K562 (cell line): ENCODE measurements around the gene VWA1. TPM values are rescaled to one million over a fixed set of nuclear protein-coding genes. Genes with fewer than 3 reads are reported as not detected.
A peak's percentile ranks its signal among the peaks of the same experiment; 100 is the strongest.

Source experiments
- FOXJ3 ChIP-seq: sonication (generic); formaldehyde crosslinking; IDR thresholded peaks from 2 replicates; pipeline ENCODE4 v1.4.0; 2020; ENCODE audit warnings: mild to moderate bottlenecking, missing genetic modification reagents
- HOXB6 ChIP-seq: fragments of 250-450 bp; sonication (Bioruptor Pico); IDR thresholded peaks from 2 replicates; pipeline ENCODE4 v1.5.1; 2022; ENCODE audit warnings: mild to moderate bottlenecking, borderline replicate concordance
- KDM5B ChIP-seq: fragments of 200-600 bp; sonication (generic); IDR thresholded peaks from 2 replicates; pipeline ENCODE4 v1.6.1; 2012; ENCODE audit warnings: low read depth, mild to moderate bottlenecking, moderate library complexity, low read length, control low read depth, inconsistent platforms; ENCODE audit not compliant: insufficient replicate concordance
- NFE2 ChIP-seq: IDR thresholded peaks from 2 replicates; pipeline ENCODE4 v1.6.1; 2014; ENCODE audit warnings: antibody characterized with exemption, low read depth
- POLR3G ChIP-seq: IDR thresholded peaks from 2 replicates; pipeline ENCODE4 v1.6.1; 2011; ENCODE audit not compliant: insufficient read length, insufficient replicate concordance; ENCODE audit errors: extremely low read depth
- SRSF7 ChIP-seq: fragments of 200-400 bp; formaldehyde crosslinking; optimal IDR thresholded peaks from 2 replicates; pipeline ENCODE3; 2017; ENCODE audit warnings: mild to moderate bottlenecking, low read depth, low read length
- TBP ChIP-seq: optimal IDR thresholded peaks from 2 replicates; pipeline ENCODE3; 2011; ENCODE audit warnings: low read depth, low read length, improper control_type of control experiment
- ZFP1 ChIP-seq: fragments of 450-650 bp; formaldehyde crosslinking; IDR thresholded peaks from 2 replicates; pipeline ENCODE4 v1.4.0; 2020; ENCODE audit warnings: mild to moderate bottlenecking, mixed read lengths
- ZKSCAN3 ChIP-seq: fragments of 250-450 bp; sonication (Bioruptor Pico); IDR thresholded peaks from 2 replicates; pipeline ENCODE4 v1.4.0; 2020
- ZNF232 ChIP-seq: sonication (generic); formaldehyde crosslinking; IDR thresholded peaks from 2 replicates; pipeline ENCODE4 v1.8.0; 2022; ENCODE audit warnings: mild to moderate bottlenecking, missing genetic modification reagents
- polyA plus RNA-seq, 8 experiments: library from polyadenylated mRNA; depleted of rRNA in 4 of 8; stranded (reverse) in 5 of 8; unstranded in 3 of 8; fragments of >200 nt; fragmentation: Nextera tagmentation in 2 of 8; fragmentation: Illumina TruSeq in 1 of 8; extraction: Ambion mirVana in 2 of 8; extraction: Trizol in 1 of 8; gene quantifications; 2 replicates each; pipeline versions ENCODE4 v1.2.1 to v1.2.3, GENCODE V29; 2011 to 2014; ENCODE audit warnings: inconsistent platforms in 1 of 8, missing spikeins in 1 of 8
- total RNA-seq, 7 experiments: library from RNA; depleted of rRNA in 6 of 7; stranded (reverse); fragments of >200 nt in 6 of 7; fragmentation: Illumina TruSeq in 2 of 7; extraction: Trizol in 2 of 7; gene quantifications; 2 replicates each; pipeline versions ENCODE4 v1.2.1 to v1.2.3, GENCODE V29; 2011 to 2021; ENCODE audit warnings: low replicate concordance in 1 of 7
- TF ChIP-seq, protein P1 (sequence below): sonication (generic); formaldehyde crosslinking; IDR thresholded peaks from 2 replicates; pipeline ENCODE4 v1.8.0; 2023; ENCODE audit warnings: missing genetic modification reagents, mild to moderate bottlenecking, borderline replicate concordance
- TF ChIP-seq, protein P2 (sequence below): fragments of 250-450 bp; sonication (Bioruptor Pico); IDR thresholded peaks from 2 replicates; pipeline ENCODE4 v1.5.0; 2022; ENCODE audit warnings: mild to moderate bottlenecking
- TF ChIP-seq, protein P3 (sequence below): fragments of 450-650 bp; conservative IDR thresholded peaks from 2 replicates; pipeline ENCODE4 v1.6.1; 2016; ENCODE audit warnings: missing genetic modification characterization, low read depth, mild to moderate bottlenecking, control low read depth, missing compliant biosample characterization
- TF ChIP-seq, protein P4 (sequence below): fragments of 450-650 bp; formaldehyde crosslinking; IDR thresholded peaks from 2 replicates; pipeline ENCODE4 v1.4.0; 2020; ENCODE audit warnings: mild to moderate bottlenecking, moderate library complexity
- TF ChIP-seq, protein P5 (sequence below): sonication (generic); formaldehyde crosslinking; IDR thresholded peaks from 2 replicates; pipeline ENCODE4 v1.8.1; 2022; ENCODE audit warnings: missing genetic modification reagents

Gene VWA1
- total and polyA plus RNA-seq, 9 of the 15 experiments (the other 6 are each of a cell fraction or from before 2014, with no cell fraction given) = 0.01 to 6.4 (median 0.85) TPM

DNA sequence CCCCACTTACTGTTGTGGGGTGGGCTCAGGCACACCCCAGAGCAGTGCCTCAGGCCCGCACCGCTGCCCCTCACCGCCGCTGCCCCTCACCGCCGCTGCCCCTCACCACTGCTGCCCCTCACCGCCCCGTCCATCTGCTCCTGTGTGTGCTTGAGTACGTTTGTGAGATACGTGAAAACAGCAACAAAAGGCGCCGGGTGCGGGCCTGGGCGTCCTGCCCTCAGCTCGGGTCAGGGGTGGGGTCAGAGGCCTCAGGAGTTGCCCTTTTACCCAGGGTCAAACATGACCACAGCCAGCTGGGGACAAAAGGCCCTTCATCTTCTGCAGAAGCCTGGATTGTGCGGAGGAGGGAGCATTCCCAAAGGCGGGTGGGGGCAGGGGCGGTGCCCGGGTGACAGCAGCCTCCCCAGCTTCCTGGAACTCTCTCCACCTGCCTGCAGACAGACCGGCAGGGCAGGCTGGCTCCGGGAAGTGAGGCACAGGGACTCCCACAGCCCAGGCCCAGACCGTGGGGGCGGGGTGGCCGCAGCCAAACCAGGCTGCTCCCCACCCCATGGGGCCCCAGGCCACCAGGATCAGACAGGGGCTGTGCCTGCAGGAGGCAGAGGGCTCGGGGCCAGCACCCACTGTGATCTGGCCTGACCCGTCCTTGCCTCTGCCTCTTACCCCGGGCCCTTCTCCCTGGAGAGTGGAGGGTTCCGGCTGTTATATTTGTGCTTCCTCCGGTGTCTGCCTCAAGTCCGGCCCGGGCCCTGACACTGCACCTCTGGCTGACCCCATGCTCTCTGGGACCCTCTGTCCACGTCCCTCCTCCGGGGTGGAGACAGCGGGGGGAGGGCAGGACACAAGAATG, 2.3 kb upstream of the VWA1 start (continued):
- TF ChIP-seq, protein P1, sequence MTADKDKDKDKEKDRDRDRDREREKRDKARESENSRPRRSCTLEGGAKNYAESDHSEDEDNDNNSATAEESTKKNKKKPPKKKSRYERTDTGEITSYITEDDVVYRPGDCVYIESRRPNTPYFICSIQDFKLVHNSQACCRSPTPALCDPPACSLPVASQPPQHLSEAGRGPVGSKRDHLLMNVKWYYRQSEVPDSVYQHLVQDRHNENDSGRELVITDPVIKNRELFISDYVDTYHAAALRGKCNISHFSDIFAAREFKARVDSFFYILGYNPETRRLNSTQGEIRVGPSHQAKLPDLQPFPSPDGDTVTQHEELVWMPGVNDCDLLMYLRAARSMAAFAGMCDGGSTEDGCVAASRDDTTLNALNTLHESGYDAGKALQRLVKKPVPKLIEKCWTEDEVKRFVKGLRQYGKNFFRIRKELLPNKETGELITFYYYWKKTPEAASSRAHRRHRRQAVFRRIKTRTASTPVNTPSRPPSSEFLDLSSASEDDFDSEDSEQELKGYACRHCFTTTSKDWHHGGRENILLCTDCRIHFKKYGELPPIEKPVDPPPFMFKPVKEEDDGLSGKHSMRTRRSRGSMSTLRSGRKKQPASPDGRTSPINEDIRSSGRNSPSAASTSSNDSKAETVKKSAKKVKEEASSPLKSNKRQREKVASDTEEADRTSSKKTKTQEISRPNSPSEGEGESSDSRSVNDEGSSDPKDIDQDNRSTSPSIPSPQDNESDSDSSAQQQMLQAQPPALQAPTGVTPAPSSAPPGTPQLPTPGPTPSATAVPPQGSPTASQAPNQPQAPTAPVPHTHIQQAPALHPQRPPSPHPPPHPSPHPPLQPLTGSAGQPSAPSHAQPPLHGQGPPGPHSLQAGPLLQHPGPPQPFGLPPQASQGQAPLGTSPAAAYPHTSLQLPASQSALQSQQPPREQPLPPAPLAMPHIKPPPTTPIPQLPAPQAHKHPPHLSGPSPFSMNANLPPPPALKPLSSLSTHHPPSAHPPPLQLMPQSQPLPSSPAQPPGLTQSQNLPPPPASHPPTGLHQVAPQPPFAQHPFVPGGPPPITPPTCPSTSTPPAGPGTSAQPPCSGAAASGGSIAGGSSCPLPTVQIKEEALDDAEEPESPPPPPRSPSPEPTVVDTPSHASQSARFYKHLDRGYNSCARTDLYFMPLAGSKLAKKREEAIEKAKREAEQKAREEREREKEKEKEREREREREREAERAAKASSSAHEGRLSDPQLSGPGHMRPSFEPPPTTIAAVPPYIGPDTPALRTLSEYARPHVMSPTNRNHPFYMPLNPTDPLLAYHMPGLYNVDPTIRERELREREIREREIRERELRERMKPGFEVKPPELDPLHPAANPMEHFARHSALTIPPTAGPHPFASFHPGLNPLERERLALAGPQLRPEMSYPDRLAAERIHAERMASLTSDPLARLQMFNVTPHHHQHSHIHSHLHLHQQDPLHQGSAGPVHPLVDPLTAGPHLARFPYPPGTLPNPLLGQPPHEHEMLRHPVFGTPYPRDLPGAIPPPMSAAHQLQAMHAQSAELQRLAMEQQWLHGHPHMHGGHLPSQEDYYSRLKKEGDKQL = no peak
- TF ChIP-seq TBP (no peak), SRSF7 (no peak), NFE2 (no peak), POLR3G (no peak), FOXJ3 (CRISPR knock-in tag) (no peak), ZKSCAN3 (no peak), ZFP1 (CRISPR knock-in tag) (no peak), ZNF232 (CRISPR knock-in tag) (no peak), HOXB6 (CRISPR knock-in tag) (no peak), KDM5B (no peak)
- TF ChIP-seq, protein P2, sequence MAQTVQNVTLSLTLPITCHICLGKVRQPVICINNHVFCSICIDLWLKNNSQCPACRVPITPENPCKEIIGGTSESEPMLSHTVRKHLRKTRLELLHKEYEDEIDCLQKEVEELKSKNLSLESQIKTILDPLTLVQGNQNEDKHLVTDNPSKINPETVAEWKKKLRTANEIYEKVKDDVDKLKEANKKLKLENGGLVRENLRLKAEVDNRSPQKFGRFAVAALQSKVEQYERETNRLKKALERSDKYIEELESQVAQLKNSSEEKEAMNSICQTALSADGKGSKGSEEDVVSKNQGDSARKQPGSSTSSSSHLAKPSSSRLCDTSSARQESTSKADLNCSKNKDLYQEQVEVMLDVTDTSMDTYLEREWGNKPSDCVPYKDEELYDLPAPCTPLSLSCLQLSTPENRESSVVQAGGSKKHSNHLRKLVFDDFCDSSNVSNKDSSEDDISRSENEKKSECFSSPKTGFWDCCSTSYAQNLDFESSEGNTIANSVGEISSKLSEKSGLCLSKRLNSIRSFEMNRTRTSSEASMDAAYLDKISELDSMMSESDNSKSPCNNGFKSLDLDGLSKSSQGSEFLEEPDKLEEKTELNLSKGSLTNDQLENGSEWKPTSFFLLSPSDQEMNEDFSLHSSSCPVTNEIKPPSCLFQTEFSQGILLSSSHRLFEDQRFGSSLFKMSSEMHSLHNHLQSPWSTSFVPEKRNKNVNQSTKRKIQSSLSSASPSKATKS (CRISPR knock-in tag) = no peak
- TF ChIP-seq, protein P3, sequence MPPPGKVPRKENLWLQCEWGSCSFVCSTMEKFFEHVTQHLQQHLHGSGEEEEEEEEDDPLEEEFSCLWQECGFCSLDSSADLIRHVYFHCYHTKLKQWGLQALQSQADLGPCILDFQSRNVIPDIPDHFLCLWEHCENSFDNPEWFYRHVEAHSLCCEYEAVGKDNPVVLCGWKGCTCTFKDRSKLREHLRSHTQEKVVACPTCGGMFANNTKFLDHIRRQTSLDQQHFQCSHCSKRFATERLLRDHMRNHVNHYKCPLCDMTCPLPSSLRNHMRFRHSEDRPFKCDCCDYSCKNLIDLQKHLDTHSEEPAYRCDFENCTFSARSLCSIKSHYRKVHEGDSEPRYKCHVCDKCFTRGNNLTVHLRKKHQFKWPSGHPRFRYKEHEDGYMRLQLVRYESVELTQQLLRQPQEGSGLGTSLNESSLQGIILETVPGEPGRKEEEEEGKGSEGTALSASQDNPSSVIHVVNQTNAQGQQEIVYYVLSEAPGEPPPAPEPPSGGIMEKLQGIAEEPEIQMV (tag) = no peak
- TF ChIP-seq, protein P4, sequence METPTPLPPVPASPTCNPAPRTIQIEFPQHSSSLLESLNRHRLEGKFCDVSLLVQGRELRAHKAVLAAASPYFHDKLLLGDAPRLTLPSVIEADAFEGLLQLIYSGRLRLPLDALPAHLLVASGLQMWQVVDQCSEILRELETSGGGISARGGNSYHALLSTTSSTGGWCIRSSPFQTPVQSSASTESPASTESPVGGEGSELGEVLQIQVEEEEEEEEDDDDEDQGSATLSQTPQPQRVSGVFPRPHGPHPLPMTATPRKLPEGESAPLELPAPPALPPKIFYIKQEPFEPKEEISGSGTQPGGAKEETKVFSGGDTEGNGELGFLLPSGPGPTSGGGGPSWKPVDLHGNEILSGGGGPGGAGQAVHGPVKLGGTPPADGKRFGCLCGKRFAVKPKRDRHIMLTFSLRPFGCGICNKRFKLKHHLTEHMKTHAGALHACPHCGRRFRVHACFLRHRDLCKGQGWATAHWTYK (CRISPR knock-in tag) = peak; percentile 61; the same call in 1 of the 2 replicates
- TF ChIP-seq, protein P5, sequence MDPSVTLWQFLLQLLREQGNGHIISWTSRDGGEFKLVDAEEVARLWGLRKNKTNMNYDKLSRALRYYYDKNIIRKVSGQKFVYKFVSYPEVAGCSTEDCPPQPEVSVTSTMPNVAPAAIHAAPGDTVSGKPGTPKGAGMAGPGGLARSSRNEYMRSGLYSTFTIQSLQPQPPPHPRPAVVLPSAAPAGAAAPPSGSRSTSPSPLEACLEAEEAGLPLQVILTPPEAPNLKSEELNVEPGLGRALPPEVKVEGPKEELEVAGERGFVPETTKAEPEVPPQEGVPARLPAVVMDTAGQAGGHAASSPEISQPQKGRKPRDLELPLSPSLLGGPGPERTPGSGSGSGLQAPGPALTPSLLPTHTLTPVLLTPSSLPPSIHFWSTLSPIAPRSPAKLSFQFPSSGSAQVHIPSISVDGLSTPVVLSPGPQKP = no peak
